GM23338 (cell line): ENCODE data around the gene UGT1A4.

ENCODE experiments used
- CREB1 ChIP-seq: fragments of 250-450 bp; sonication (Bioruptor Pico); IDR thresholded peaks from 2 replicates; pipeline ENCODE4 v1.5.0; 2020; ENCODE audit warnings: low read depth, mild to moderate bottlenecking, moderate library complexity
- EZH2 ChIP-seq: fragments of 200-600 bp; sonication (generic); IDR thresholded peaks from one replicate; pipeline ENCODE4 v1.8.0; 2017; ENCODE audit warnings: antibody characterized with exemption, mild to moderate bottlenecking, low read depth; ENCODE audit not compliant: unreplicated experiment
- EZH2phosphoT487 ChIP-seq: fragments of 200-600 bp; sonication (generic); IDR thresholded peaks from one replicate; pipeline ENCODE4 v1.8.1; 2018; ENCODE audit warnings: antibody characterized with exemption; ENCODE audit not compliant: unreplicated experiment
- JUNB ChIP-seq: IDR thresholded peaks from one replicate; pipeline ENCODE4 v1.6.1; 2016; ENCODE audit warnings: antibody characterized with exemption; ENCODE audit not compliant: unreplicated experiment
- POLR2AphosphoS5 ChIP-seq: IDR thresholded peaks from 2 replicates; pipeline ENCODE4 v1.6.1; 2016; ENCODE audit warnings: antibody characterized with exemption, low read depth
- STAT1 ChIP-seq: IDR thresholded peaks from one replicate; pipeline ENCODE4 v1.6.1; 2016; ENCODE audit warnings: antibody characterized with exemption; ENCODE audit not compliant: unreplicated experiment
- ZNF114 ChIP-seq: fragments of 250-450 bp; sonication (Bioruptor Pico); IDR thresholded peaks from 2 replicates; pipeline ENCODE4 v1.5.0; 2020; ENCODE audit warnings: mild to moderate bottlenecking, moderate library complexity
- ZNF331 ChIP-seq: fragments of 250-450 bp; sonication (Bioruptor Pico); IDR thresholded peaks from 2 replicates; pipeline ENCODE4 v1.5.0; 2020; ENCODE audit warnings: low read depth, mild to moderate bottlenecking, moderate library complexity
- ZNF462 ChIP-seq: fragments of 250-450 bp; sonication (Bioruptor Pico); IDR thresholded peaks from 2 replicates; pipeline ENCODE4 v1.5.0; 2020; ENCODE audit warnings: mild to moderate bottlenecking, moderate library complexity
- TF ChIP-seq, protein P1 (sequence below), 2 experiments: fragments of 200-600 bp in 1 of 2; sonication (generic) in 1 of 2; conservative IDR thresholded peaks; 2 replicates each; pipeline versions ENCODE4 v1.5.1 to v1.6.1; 2016 to 2017; ENCODE audit warnings: antibody characterized with exemption in 2 of 2, low read depth in 2 of 2, mild to moderate bottlenecking in 2 of 2, moderate library complexity in 1 of 2
- TF ChIP-seq, protein P2 (sequence below): IDR thresholded peaks from one replicate; pipeline ENCODE4 v1.6.1; 2018; ENCODE audit warnings: antibody characterized with exemption; ENCODE audit not compliant: unreplicated experiment

DNA sequence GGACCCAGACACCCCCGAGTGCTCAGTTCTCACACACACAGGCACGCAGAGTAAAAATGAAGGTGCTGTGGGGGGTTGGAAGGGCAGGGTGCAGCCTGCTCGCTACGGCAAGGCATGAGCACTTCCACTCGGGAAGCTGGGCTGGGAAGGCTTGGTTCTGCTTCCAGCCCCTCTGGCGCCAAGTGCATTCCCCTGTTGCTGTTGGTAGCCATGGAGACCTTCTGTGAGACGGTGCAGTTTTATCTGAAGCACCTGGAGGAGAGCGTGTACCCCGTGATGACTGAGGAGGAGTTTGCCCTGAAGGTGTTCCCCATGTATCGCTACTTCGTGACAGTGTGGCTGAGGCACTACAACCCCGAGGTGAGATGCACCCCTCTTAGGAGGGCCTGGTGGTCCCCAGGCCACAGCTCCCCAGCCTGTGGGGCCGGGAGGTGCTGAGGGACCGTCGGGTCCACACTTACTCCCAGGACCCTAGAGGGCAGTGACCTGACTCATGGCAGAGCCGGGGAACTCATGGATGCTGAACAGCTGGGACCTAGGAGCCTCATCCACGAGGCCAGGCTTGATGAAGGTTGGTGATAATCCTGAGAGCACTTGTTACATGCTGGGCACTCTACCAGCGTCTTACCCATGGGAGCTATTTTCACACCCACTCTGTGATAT is 75.1 kb downstream of the UGT1A4 start:
- TF ChIP-seq, protein P1, sequence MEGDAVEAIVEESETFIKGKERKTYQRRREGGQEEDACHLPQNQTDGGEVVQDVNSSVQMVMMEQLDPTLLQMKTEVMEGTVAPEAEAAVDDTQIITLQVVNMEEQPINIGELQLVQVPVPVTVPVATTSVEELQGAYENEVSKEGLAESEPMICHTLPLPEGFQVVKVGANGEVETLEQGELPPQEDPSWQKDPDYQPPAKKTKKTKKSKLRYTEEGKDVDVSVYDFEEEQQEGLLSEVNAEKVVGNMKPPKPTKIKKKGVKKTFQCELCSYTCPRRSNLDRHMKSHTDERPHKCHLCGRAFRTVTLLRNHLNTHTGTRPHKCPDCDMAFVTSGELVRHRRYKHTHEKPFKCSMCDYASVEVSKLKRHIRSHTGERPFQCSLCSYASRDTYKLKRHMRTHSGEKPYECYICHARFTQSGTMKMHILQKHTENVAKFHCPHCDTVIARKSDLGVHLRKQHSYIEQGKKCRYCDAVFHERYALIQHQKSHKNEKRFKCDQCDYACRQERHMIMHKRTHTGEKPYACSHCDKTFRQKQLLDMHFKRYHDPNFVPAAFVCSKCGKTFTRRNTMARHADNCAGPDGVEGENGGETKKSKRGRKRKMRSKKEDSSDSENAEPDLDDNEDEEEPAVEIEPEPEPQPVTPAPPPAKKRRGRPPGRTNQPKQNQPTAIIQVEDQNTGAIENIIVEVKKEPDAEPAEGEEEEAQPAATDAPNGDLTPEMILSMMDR (conservative IDR thresholded peaks at IDR 0.05; ENCODE audit: low read depth in 2 of 2) = no peak
- TF ChIP-seq EZH2 (no peak), POLR2AphosphoS5 (no peak), ZNF114 (CRISPR knock-in tag) (no peak), EZH2phosphoT487 (no peak), STAT1 (no peak), ZNF331 (no peak), ZNF462 (CRISPR knock-in tag) (no peak), JUNB (no peak), CREB1 (CRISPR knock-in tag) (no peak)
- TF ChIP-seq, protein P2, sequence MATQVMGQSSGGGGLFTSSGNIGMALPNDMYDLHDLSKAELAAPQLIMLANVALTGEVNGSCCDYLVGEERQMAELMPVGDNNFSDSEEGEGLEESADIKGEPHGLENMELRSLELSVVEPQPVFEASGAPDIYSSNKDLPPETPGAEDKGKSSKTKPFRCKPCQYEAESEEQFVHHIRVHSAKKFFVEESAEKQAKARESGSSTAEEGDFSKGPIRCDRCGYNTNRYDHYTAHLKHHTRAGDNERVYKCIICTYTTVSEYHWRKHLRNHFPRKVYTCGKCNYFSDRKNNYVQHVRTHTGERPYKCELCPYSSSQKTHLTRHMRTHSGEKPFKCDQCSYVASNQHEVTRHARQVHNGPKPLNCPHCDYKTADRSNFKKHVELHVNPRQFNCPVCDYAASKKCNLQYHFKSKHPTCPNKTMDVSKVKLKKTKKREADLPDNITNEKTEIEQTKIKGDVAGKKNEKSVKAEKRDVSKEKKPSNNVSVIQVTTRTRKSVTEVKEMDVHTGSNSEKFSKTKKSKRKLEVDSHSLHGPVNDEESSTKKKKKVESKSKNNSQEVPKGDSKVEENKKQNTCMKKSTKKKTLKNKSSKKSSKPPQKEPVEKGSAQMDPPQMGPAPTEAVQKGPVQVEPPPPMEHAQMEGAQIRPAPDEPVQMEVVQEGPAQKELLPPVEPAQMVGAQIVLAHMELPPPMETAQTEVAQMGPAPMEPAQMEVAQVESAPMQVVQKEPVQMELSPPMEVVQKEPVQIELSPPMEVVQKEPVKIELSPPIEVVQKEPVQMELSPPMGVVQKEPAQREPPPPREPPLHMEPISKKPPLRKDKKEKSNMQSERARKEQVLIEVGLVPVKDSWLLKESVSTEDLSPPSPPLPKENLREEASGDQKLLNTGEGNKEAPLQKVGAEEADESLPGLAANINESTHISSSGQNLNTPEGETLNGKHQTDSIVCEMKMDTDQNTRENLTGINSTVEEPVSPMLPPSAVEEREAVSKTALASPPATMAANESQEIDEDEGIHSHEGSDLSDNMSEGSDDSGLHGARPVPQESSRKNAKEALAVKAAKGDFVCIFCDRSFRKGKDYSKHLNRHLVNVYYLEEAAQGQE = no peak
